ENCODE data around the gene PPP2R2B. TPM values are rescaled to one million over a fixed set of nuclear protein-coding genes. Genes with fewer than 3 reads are reported as not detected.

The PPP2R2B gene
- polyA plus RNA-seq, 1 donor (not counting 4 experiments of a cell fraction or from before 2014, with no cell fraction given): 0.33 TPM

DNA sequence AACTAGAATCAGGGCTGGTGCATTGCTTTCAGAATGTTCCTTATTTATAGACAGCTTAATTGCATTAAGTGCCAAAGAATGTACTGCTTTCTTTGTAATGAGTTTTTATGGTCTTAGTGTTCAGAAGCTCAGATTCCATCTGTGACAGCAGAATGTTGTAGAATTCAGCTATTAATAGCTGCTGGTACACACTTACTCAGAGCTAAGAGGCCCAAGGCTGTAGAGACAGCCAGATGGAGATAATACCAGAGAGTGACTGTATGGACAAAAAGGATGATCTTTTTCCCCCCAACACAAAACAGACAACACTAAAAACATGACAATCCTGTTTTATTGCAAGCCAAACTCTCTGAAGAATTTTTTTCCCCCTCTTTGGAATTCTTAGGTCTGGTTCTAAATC lies 50.2 kb downstream of the PPP2R2B start:
- Histone ChIP-seq H3K9me3 (ENCODE audit: control insufficient read depth, low read depth, low read length) (no peaks in the 10 kb centered on the region), H3K4me2 (ENCODE audit: control insufficient read depth, extremely low read depth, insufficient read depth, low read depth, low read length) (no peak overlapping the region), H3K79me2 (ENCODE audit: control insufficient read depth, insufficient read depth, low read length) (no peaks in the 10 kb centered on the region), H3K27me3 (ENCODE audit: control insufficient read depth, extremely low read depth, insufficient read depth, low read length) (no peaks in the 10 kb centered on the region), H3K9me1 (ENCODE audit: control insufficient read depth, extremely low read depth, insufficient read depth, low read length) (no peaks in the 10 kb centered on the region), H3K4me1 (ENCODE audit: control insufficient read depth, extremely low read depth, insufficient read depth, low read length) (no peaks in the 10 kb centered on the region), H3K27ac (ENCODE audit: control insufficient read depth, insufficient read depth, low read length) (no peak overlapping the region), H4K20me1 (ENCODE audit: control insufficient read depth, extremely low read depth, insufficient read depth, low read length) (no peaks in the 10 kb centered on the region), H3K9ac (ENCODE audit: control insufficient read depth, extremely low read depth, insufficient read depth, low read length) (no peak overlapping the region), H2AFZ (ENCODE audit: control insufficient read depth, low read length) (no peak overlapping the region), H3K36me3 (ENCODE audit: control insufficient read depth in 2 of 2, extremely low read depth in 1 of 2, insufficient read depth in 2 of 2, low read length in 2 of 2) (no peaks in the 10 kb centered on the region), H3K4me3 (ENCODE audit: control insufficient read depth in 2 of 3, extremely low read depth in 1 of 3, insufficient read depth in 2 of 3, low read depth in 1 of 3, low read length in 3 of 3) (no peak overlapping the region)
- DNase-seq (ENCODE audit: low read depth, low spot score) (no peak), FAIRE-seq (no peak)
- dilution Hi-C loops (cut with MboI; ENCODE audit: extremely low pct_ligation_motif_present, low sequenced_read_pairs): no loop called here
- TF ChIP-seq, protein P1, sequence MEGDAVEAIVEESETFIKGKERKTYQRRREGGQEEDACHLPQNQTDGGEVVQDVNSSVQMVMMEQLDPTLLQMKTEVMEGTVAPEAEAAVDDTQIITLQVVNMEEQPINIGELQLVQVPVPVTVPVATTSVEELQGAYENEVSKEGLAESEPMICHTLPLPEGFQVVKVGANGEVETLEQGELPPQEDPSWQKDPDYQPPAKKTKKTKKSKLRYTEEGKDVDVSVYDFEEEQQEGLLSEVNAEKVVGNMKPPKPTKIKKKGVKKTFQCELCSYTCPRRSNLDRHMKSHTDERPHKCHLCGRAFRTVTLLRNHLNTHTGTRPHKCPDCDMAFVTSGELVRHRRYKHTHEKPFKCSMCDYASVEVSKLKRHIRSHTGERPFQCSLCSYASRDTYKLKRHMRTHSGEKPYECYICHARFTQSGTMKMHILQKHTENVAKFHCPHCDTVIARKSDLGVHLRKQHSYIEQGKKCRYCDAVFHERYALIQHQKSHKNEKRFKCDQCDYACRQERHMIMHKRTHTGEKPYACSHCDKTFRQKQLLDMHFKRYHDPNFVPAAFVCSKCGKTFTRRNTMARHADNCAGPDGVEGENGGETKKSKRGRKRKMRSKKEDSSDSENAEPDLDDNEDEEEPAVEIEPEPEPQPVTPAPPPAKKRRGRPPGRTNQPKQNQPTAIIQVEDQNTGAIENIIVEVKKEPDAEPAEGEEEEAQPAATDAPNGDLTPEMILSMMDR (optimal IDR thresholded peaks at IDR 0.05 in 1 of 3, IDR thresholded peaks at IDR 0.05 in 1 of 3, conservative IDR thresholded peaks at IDR 0.05 in 1 of 3; ENCODE audit: extremely low read depth in 1 of 3, insufficient read depth in 2 of 3, low read length in 3 of 3): no peak
- TF ChIP-seq EZH2 (IDR thresholded peaks at IDR 0.05; ENCODE audit: low read length): no peak

DNA sequence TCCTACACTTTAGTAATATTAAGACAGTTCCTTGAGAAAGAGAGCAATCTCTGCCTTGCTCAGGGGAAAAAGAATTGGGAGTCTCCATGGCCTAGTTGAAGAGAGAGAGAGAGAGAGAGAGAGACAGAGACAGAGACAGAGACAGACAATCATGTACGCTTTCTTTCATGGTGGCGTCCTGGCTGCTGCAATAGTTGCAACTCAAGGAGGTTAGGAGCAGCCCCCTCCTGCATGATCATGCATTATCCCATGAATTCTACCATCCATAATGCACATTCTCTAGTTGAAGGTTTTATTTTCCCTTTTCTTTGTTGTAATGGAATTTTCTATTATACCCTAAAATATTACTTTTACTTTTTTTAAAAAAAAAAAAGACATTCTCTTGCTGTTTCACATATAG lies 50.7 kb downstream of the PPP2R2B start:
- Histone ChIP-seq H3K9me1 (ENCODE audit: control insufficient read depth, extremely low read depth, insufficient read depth, low read length) (no peaks in the 10 kb centered on the region), H3K4me3 (ENCODE audit: control insufficient read depth in 2 of 3, extremely low read depth in 1 of 3, insufficient read depth in 2 of 3, low read depth in 1 of 3, low read length in 3 of 3) (no peak overlapping the region), H3K36me3 (ENCODE audit: control insufficient read depth in 2 of 2, extremely low read depth in 1 of 2, insufficient read depth in 2 of 2, low read length in 2 of 2) (no peaks in the 10 kb centered on the region), H4K20me1 (ENCODE audit: control insufficient read depth, extremely low read depth, insufficient read depth, low read length) (no peaks in the 10 kb centered on the region), H3K27ac (ENCODE audit: control insufficient read depth, insufficient read depth, low read length) (no peak overlapping the region), H3K27me3 (ENCODE audit: control insufficient read depth, extremely low read depth, insufficient read depth, low read length) (no peaks in the 10 kb centered on the region), H3K4me1 (ENCODE audit: control insufficient read depth, extremely low read depth, insufficient read depth, low read length) (no peaks in the 10 kb centered on the region), H3K9me3 (ENCODE audit: control insufficient read depth, low read depth, low read length) (no peaks in the 10 kb centered on the region), H2AFZ (ENCODE audit: control insufficient read depth, low read length) (no peak overlapping the region), H3K4me2 (ENCODE audit: control insufficient read depth, extremely low read depth, insufficient read depth, low read depth, low read length) (no peak overlapping the region), H3K79me2 (ENCODE audit: control insufficient read depth, insufficient read depth, low read length) (no peaks in the 10 kb centered on the region), H3K9ac (ENCODE audit: control insufficient read depth, extremely low read depth, insufficient read depth, low read length) (no peak overlapping the region)
- FAIRE-seq (no peak), DNase-seq (ENCODE audit: low read depth, low spot score) (no peak)
- no peak for TF ChIP-seq EZH2 (IDR thresholded peaks at IDR 0.05; ENCODE audit: low read length)
- TF ChIP-seq, protein P1 (optimal IDR thresholded peaks at IDR 0.05 in 1 of 3, IDR thresholded peaks at IDR 0.05 in 1 of 3, conservative IDR thresholded peaks at IDR 0.05 in 1 of 3; ENCODE audit: extremely low read depth in 1 of 3, insufficient read depth in 2 of 3, low read length in 3 of 3): no peak
- dilution Hi-C loops (cut with MboI; ENCODE audit: extremely low pct_ligation_motif_present, low sequenced_read_pairs): no loop called here
